ENCODE data around the gene AGMO.

GRCh38 chr7:15602236-15602635, 40.4 kb upstream of the AGMO start:
- no peak for TF ChIP-seq CTCF (IDR thresholded peaks at IDR 0.05; ENCODE audit: insufficient read depth, low read depth, low read length)
- no peak for TF ChIP-seq EZH2 (IDR thresholded peaks at IDR 0.05; ENCODE audit: insufficient read depth, low read length)
